Measurements from ENCODE around the gene SNRPD2. TPM values are rescaled to one million over a fixed set of nuclear protein-coding genes. Genes with fewer than 3 reads are reported as not detected.

SNRPD2 gene
- total RNA-seq, 1 donor from 2014 or later, result 229 TPM

- no peak for ATAC-seq
- DNase-seq, result no peak
- no peak overlapping the region for H3K27ac ChIP-seq
- H3K4me1 ChIP-seq, result peaks cover 20% of the 10 kb centered on the region
- intact Hi-C loops (cut with DNase I), result no loop called here
- H3K27me3 ChIP-seq (ENCODE audit: low read depth), result no peaks in the 10 kb centered on the region
- TF ChIP-seq CTCF (IDR thresholded peaks at IDR 0.05), result no peak
- H3K4me3 ChIP-seq, result no peak overlapping the region
- peaks cover 25% of the 10 kb centered on the region for H3K36me3 ChIP-seq
- H3K9me3 ChIP-seq, result no peaks in the 10 kb centered on the region
Measured at GRCh38 chr19:45715139-45715538, 23.4 kb upstream of the SNRPD2 start.

GRCh38 chr19:45713141-45713540 lies 21.4 kb upstream of the SNRPD2 start:
- TF ChIP-seq CTCF (IDR thresholded peaks at IDR 0.05), result no peak
- no peak for ATAC-seq

GRCh38 chr19:45712699-45713067 lies 20.9 kb upstream of the SNRPD2 start:
- H3K27me3 ChIP-seq (ENCODE audit: low read depth), result no peaks in the 10 kb centered on the region
- ATAC-seq (no peak), DNase-seq (no peak)
- H3K27ac ChIP-seq, result no peak overlapping the region
- no peak for TF ChIP-seq CTCF (IDR thresholded peaks at IDR 0.05)
- no peak overlapping the region for H3K4me3 ChIP-seq
- no peaks in the 10 kb centered on the region for H3K9me3 ChIP-seq
- intact Hi-C loops (cut with DNase I), result no loop called here
- H3K4me1 ChIP-seq, result peaks cover 10% of the 10 kb centered on the region
- H3K36me3 ChIP-seq, result peaks cover 25% of the 10 kb centered on the region

More at GRCh38 chr19:45713141-45713540, 21.4 kb upstream of the SNRPD2 start:
- H3K4me3 ChIP-seq, result no peak overlapping the region
- no peak for DNase-seq
- H3K36me3 ChIP-seq, result peaks cover 25% of the 10 kb centered on the region
- no peak overlapping the region for H3K27ac ChIP-seq
- no peaks in the 10 kb centered on the region for H3K9me3 ChIP-seq
- no peaks in the 10 kb centered on the region for H3K27me3 ChIP-seq (ENCODE audit: low read depth)
- intact Hi-C loops (cut with DNase I), result no loop called here
- H3K4me1 ChIP-seq, result peaks cover 15% of the 10 kb centered on the region

- Histone ChIP-seq H3K4me3 (no peak overlapping the region), H3K9me3 (no peaks in the 10 kb centered on the region), H3K36me3 (peaks cover 25% of the 10 kb centered on the region), H3K27me3 (ENCODE audit: low read depth) (no peaks in the 10 kb centered on the region), H3K27ac (no peak overlapping the region), H3K4me1 (peaks cover 10% of the 10 kb centered on the region)
- intact Hi-C loops (cut with DNase I), result no loop called here
- ATAC-seq, result no peak
- no peak for TF ChIP-seq CTCF (IDR thresholded peaks at IDR 0.05)
- no peak for DNase-seq
Measured at GRCh38 chr19:45711851-45712698, 20.3 kb upstream of the SNRPD2 start.

- no peak overlapping the region for H3K4me3 ChIP-seq
- no peak for TF ChIP-seq CTCF (IDR thresholded peaks at IDR 0.05)
- H3K27me3 ChIP-seq (ENCODE audit: low read depth), result no peaks in the 10 kb centered on the region
- H3K36me3 ChIP-seq, result peaks cover 25% of the 10 kb centered on the region
- ATAC-seq (no peak), DNase-seq (no peak)
- intact Hi-C loops (cut with DNase I), result no loop called here
- H3K27ac ChIP-seq, result no peak overlapping the region
- no peaks in the 10 kb centered on the region for H3K9me3 ChIP-seq
- H3K4me1 ChIP-seq, result no peaks in the 10 kb centered on the region
Measured at GRCh38 chr19:45710356-45711130, 18.8 kb upstream of the SNRPD2 start.
